ENCODE data around the gene HBP1. TPM values are rescaled to one million over a fixed set of nuclear protein-coding genes. Genes with fewer than 3 reads are reported as not detected.
"Not testable (repeated sequence)": the region's sequence is repeated elsewhere in the genome, so short reads cannot be mapped to it uniquely, and the experiment has no call there.

The HBP1 gene
- total and polyA plus RNA-seq, 8 donors, result 12.5 to 201 (median 47.3) TPM

- no peak overlapping the region for H3K27ac ChIP-seq
- DNase-seq, result no peak
- intact Hi-C loops (cut with DNase I; ENCODE audit: low total_unique reads), result no loop called here
- H3K4me1 ChIP-seq, result no peaks in the 10 kb centered on the region
- no peaks in the 10 kb centered on the region for H3K27me3 ChIP-seq
- H3K4me3 ChIP-seq, result no peak overlapping the region
- no peak for TF ChIP-seq EP300 (IDR thresholded peaks at IDR 0.05)
- TF ChIP-seq CTCF (IDR thresholded peaks at IDR 0.05), result no peak
- TF ChIP-seq POLR2AphosphoS5 (IDR thresholded peaks at IDR 0.05), result no peak
- TF ChIP-seq POLR2A (IDR thresholded peaks at IDR 0.05), result no peak
- H3K9me3 ChIP-seq, result no peaks in the 10 kb centered on the region
- 65 to 78% (median 73%) methylated on average over 6 of the region's 6 CpGs for WGBS, 5 donors
- no peaks in the 10 kb centered on the region for H3K36me3 ChIP-seq
Measured at GRCh38 chr7:107130487-107131220, 38.1 kb upstream of the HBP1 start.

GRCh38 chr7:107133396-107133795, 35.4 kb upstream of the HBP1 start:
- H3K9me3 ChIP-seq, result no peaks in the 10 kb centered on the region
- DNase-seq, result no peak
- no peak overlapping the region for H3K4me3 ChIP-seq
- no peak for TF ChIP-seq EP300 (IDR thresholded peaks at IDR 0.05)
- intact Hi-C loops (cut with DNase I; ENCODE audit: low total_unique reads), result no loop called here
- H3K4me1 ChIP-seq, result no peaks in the 10 kb centered on the region
- no peaks in the 10 kb centered on the region for H3K36me3 ChIP-seq
- 74 to 86% (median 80%) methylated on average over 2 of the region's 2 CpGs for WGBS, 5 donors
- H3K27ac ChIP-seq, result no peak overlapping the region
- H3K27me3 ChIP-seq, result no peaks in the 10 kb centered on the region

- Histone ChIP-seq H3K4me1 (no peaks in the 10 kb centered on the region), H3K27ac (no peak overlapping the region), H3K4me3 (no peak overlapping the region), H3K36me3 (no peaks in the 10 kb centered on the region), H3K9me3 (no peaks in the 10 kb centered on the region), H3K27me3 (no peaks in the 10 kb centered on the region)
- intact Hi-C loops (cut with DNase I; ENCODE audit: low total_unique reads), result no loop called here
- no peak for DNase-seq
- 84 to 92% (median 89%) methylated on average over 7 of the region's 7 CpGs for WGBS, 5 donors
- TF ChIP-seq POLR2AphosphoS5 (IDR thresholded peaks at IDR 0.05), result no peak
- no peak for TF ChIP-seq EP300 (IDR thresholded peaks at IDR 0.05)
- no peak for TF ChIP-seq CTCF (IDR thresholded peaks at IDR 0.05)
- TF ChIP-seq POLR2A (IDR thresholded peaks at IDR 0.05), result no peak
Measured at GRCh38 chr7:107138696-107139420, 29.9 kb upstream of the HBP1 start.

- H3K36me3 ChIP-seq, H3K4me3 ChIP-seq, H3K9me3 ChIP-seq, H3K4me1 ChIP-seq, DNase-seq, H3K27me3 ChIP-seq, H3K27ac ChIP-seq: not testable (repeated sequence)
- WGBS, 5 donors, result 84 to 90% (median 86%) methylated on average over 5 of the region's 5 CpGs
- intact Hi-C loops (cut with DNase I; ENCODE audit: low total_unique reads), result loop anchor here (10.0 kb wide), 1 partner anchor 179 kb away; no protein-coding TSS in a partner anchor
Measured at GRCh38 chr7:107143875-107144274, 24.9 kb upstream of the HBP1 start.

GRCh38 chr7:107145067-107145838, 23.6 kb upstream of the HBP1 start:
- WGBS, 5 donors, result 72 to 81% (median 75%) methylated on average over 4 of the region's 4 CpGs
- no peak for TF ChIP-seq POLR2A (IDR thresholded peaks at IDR 0.05)
- no peak for TF ChIP-seq EP300 (IDR thresholded peaks at IDR 0.05)
- TF ChIP-seq POLR2AphosphoS5 (IDR thresholded peaks at IDR 0.05), result no peak
- no peak for TF ChIP-seq CTCF (IDR thresholded peaks at IDR 0.05)
- H3K9me3 ChIP-seq, result no peaks in the 10 kb centered on the region

More at GRCh38 chr7:107145067-107145838, 23.6 kb upstream of the HBP1 start:
- H3K4me1 ChIP-seq, result peaks cover 0 to 9% (median 7%) of the 10 kb centered on the region in 4 donors
- H3K27ac ChIP-seq, result no peak overlapping the region
- no peak overlapping the region for H3K4me3 ChIP-seq
- H3K36me3 ChIP-seq, result no peaks in the 10 kb centered on the region
- no peak for DNase-seq
- intact Hi-C loops (cut with DNase I; ENCODE audit: low total_unique reads), result loop anchor here (10.0 kb wide), 1 partner anchor 180 kb away; no protein-coding TSS in a partner anchor
- H3K27me3 ChIP-seq, result no peaks in the 10 kb centered on the region

Measured in stomach (tissue), 9 donors.